Fibroblast of the aortic adventitia (primary cell): Measurements from ENCODE around the gene GPR157. TPM values are rescaled to one million over a fixed set of nuclear protein-coding genes. Genes with fewer than 3 reads are reported as not detected.

Experiments used
- DNase-seq: peaks from one replicate; pipeline ENCODE4 v3.0.0-alpha.2; 2010; ENCODE audit warnings: low read depth
- H3K4me3 ChIP-seq: 2 replicates; pipeline ENCODE4 v1.5.1; 2011; ENCODE audit warnings: low read depth, mild to moderate bottlenecking, control low read depth, low read length, moderate library complexity
- total RNA-seq: library from RNA; depleted of rRNA; stranded (reverse); fragments of >200 nt; gene quantifications from 2 replicates; pipeline ENCODE4 v1.2.3, GENCODE V29; 2012; ENCODE audit warnings: low replicate concordance
- TF ChIP-seq, protein P1 (sequence below): IDR thresholded peaks from 2 replicates; pipeline ENCODE4 v1.5.1; 2011; ENCODE audit warnings: mild to moderate bottlenecking, low read length, control low read depth, inconsistent platforms; ENCODE audit not compliant: insufficient read depth

GPR157 gene
- total RNA-seq, 1 donor, result 1.6 TPM

DNA sequence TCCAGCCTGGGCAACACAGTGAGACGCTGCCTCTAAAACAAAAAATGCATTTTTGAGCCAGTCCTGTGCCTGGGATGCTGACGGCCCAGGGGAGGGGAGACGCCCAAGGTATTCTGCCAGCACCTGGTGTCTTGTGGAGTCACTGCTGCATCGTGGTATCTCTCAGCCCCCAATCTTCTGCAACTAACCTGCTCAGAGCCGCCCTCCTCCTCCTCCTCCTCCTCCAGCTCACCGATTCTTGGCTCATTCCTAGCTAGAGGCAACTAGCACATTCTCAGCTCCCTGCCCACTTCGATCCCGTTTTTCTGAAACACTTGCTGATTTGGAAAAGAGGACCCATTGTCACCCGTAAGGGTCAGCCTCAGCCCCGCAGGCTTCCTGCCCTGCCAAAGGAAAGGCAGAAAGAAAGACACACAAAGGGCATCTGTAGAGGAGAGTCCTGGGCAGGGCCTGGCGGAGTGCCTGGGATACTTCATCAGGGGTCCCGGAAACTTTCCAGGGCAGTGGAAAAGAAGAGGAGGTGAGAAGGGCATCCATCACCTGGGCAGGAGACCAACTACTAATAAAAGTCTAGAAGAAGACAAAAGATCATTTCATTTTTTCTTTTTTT, 20.7 kb downstream of the GPR157 start:
- no peak overlapping the region for H3K4me3 ChIP-seq
- TF ChIP-seq, protein P1, sequence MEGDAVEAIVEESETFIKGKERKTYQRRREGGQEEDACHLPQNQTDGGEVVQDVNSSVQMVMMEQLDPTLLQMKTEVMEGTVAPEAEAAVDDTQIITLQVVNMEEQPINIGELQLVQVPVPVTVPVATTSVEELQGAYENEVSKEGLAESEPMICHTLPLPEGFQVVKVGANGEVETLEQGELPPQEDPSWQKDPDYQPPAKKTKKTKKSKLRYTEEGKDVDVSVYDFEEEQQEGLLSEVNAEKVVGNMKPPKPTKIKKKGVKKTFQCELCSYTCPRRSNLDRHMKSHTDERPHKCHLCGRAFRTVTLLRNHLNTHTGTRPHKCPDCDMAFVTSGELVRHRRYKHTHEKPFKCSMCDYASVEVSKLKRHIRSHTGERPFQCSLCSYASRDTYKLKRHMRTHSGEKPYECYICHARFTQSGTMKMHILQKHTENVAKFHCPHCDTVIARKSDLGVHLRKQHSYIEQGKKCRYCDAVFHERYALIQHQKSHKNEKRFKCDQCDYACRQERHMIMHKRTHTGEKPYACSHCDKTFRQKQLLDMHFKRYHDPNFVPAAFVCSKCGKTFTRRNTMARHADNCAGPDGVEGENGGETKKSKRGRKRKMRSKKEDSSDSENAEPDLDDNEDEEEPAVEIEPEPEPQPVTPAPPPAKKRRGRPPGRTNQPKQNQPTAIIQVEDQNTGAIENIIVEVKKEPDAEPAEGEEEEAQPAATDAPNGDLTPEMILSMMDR, result no peak
- DNase-seq, result no peak

DNA sequence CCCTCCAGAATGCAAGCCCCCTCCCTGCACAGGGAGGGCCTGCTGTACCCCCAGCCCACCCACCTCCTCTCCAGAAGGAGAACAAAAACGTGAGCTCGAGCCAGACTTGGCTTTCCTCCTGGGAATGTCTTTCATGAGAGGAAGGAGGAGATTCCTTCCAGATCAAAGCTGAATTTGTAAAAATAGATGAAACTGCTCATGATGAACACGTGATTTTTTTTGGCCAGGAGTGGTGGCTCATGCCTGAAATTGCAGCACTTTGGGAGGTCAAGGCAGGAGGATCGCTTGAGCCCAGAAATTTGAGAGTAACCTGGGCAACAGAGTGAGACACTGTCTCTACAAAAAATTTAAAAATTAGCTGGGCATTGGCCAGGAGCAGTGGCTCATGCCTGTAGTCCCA, 21.8 kb downstream of the GPR157 start:
- DNase-seq, result peak; percentile 55
- no peak overlapping the region for H3K4me3 ChIP-seq
- TF ChIP-seq, protein P1, result no peak

DNA sequence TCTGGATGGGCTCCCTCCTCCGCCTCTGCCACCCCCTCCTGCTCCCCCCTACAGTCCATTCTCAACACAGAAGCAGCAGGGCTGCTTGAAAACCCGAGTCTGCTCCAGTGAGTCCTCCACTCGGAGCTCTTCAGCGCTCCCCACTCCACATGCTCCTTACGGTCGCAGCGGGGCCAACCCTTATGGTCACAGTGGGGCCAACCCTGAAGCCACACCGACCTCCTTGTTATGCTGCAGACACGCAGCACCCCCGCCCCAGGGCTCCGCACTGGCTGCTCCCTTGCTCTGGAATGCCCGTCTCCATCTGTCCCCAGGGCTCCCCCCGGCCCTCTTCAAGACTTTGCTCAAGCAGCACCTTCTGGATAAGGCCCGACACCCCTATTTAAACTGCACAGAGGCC, 22.6 kb downstream of the GPR157 start:
- H3K4me3 ChIP-seq, result no peak overlapping the region
- no peak for DNase-seq
- TF ChIP-seq, protein P1, result no peak

DNA sequence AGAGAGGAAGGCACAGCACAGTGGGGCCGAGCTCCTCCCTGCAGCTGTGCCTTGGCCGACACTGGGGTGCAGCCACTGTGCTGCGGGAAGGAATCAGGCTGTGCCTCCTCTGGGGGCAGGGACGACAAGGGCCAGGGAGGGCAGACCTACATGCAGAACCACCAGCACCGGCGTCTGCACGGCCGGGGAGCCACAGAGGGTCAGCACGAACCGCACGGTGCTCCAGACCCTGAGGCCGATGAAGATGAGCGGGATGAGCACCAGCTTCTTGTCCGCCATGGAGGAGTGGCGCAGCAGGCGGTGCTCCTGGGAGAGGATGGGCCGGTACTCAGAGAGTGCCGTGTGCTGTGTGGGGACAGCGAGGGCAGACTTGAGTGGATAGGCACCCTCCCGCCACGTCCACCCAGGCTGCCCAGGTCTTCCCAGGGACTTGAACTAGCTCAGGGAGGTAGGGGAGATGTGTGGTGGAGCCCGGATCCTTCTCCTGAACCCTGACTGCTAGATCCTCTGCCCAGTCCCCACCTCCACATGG, 23.5 kb downstream of the GPR157 start:
- DNase-seq, result no peak
- TF ChIP-seq, protein P1, result no peak
- no peak overlapping the region for H3K4me3 ChIP-seq

DNA sequence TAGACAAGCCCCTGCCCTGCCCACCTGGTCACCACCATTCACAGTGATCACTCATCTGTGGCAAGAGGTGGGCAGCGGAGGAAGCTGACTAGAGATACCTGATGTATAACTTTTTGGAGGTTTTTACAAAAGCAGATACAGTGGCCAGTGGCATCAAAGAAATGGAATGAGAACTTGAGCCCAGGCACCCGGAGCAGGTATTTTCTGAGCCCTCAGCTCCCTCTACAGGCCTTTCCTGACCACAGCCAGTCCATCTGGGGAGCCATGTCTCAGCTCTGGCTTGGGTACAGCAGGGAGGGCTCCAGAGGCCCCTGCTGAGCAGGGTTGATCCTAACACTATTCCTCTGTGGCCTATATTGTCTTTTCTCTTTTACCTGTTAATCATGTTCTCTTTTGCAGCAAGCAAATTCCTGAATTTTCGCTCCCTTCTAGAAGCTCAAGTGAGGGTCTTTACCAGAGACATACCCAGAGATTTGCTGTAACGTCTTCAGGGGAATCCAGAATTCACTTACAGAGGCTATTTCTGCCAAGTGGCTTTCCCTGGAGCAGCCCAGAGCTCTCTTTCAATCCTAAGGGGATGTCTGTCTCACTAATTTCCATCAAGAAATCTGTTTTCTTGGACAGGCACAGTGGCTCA, 27.3 kb downstream of the GPR157 start:
- peak; percentile 78 for DNase-seq
- TF ChIP-seq, protein P1, result peak; percentile 88
- no peak overlapping the region for H3K4me3 ChIP-seq

DNA sequence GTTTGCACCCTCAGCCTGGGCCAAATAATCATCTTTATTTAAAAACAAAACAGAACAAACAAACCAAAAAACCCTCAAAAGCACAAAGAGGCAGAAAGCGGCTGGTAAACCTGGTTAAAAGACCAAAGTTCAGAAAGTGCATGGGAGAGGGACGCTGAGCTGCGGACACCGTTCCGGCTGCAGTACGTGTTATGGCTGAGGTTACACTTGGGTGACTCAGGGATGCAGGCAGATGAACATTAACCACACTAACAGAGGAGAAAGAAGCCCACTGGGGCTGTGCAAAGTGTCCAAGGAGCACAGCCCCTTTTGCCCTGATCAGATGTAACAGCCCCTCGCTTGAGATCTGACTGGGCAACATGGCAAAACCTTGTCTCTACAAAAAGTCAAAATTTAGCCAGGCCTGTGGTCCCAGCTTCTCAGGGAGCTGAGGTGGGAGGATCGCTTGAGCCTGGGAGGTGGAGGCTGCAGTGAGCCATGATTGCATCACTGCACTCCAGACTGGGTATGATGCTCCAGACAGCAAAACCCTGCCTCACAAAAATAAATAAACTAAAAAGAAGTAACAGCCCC, 28.3 kb downstream of the GPR157 start:
- peak; percentile 50 for DNase-seq
- H3K4me3 ChIP-seq, result no peak overlapping the region
- TF ChIP-seq, protein P1, result no peak
